Measurements from ENCODE around the gene GP5.

Gene GP5

DNA sequence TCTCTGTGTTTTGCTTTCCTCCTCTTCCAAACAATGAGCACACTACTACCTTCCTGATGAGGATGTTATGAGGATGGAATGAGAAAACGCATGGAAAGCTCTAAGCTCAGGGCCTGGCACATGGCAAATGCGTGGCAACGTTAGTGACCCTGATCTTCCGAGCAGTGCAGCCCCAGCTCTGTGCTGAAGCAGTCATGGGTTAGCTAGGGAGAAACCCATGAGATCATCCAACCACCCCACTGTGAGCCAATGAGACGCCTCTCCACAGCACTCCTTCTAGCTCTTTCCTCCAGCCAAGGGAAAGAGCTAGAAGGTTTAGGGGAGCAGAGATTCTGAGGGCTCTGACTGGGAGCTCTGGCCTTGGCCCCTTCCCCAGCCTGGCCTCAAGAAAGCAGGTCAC is 52.4 kb downstream of the GP5 start:
- no peak for DNase-seq

DNA sequence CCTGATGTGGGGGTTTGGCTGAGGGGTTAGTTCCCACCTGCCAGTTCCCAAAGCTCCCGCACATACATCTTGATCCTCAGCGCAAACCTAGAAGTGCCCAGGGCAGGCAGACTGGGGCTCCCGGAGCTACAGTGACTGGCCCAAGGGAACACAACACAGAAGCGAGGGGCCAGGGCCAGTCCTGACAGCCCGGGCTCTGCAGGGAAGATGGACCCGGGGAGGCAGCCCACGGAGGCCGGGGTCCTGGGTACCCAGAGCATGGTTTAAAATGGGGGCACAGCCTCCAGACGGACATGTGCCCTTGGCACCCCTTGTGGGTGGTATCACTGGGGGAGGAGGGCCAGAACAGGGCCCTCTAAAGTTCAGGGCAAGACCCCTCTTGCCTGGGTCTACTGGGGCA is 53.0 kb downstream of the GP5 start:
- DNase-seq, result no peak
